Omental fat pad (tissue), 4 donors: ENCODE measurements around the gene C3orf85. TPM values are rescaled to one million over a fixed set of nuclear protein-coding genes. Genes with fewer than 3 reads are reported as not detected.

Source experiments
- ATAC-seq: fragments of 150-250 bp; one replicate; pipeline ENCODE4 v1.9.1; 2016; ENCODE audit warnings: mild to moderate bottlenecking, moderate library complexity; ENCODE audit not compliant: low FRiP score
- DNase-seq: peaks from one replicate; pipeline ENCODE4 v3.0.0-alpha.2; 2019; ENCODE audit warnings: low spot score
- total RNA-seq, 4 donors: library from RNA; depleted of rRNA; stranded (reverse); fragments of >200 nt; gene quantifications; one replicate each; pipeline ENCODE4 v1.1.0, GENCODE V29; 2016
- TF ChIP-seq, protein P1 (sequence below), 3 donors: fragments of 450-650 bp; IDR thresholded peaks; one replicate each; pipeline ENCODE4 v1.5.1; 2016 to 2017; ENCODE audit warnings: antibody characterized with exemption in 3 of 3, mild to moderate bottlenecking in 3 of 3, moderate library complexity in 2 of 3

C3orf85 gene
- total RNA-seq, 4 donors from 2014 or later: not detected

- TF ChIP-seq, protein P1, sequence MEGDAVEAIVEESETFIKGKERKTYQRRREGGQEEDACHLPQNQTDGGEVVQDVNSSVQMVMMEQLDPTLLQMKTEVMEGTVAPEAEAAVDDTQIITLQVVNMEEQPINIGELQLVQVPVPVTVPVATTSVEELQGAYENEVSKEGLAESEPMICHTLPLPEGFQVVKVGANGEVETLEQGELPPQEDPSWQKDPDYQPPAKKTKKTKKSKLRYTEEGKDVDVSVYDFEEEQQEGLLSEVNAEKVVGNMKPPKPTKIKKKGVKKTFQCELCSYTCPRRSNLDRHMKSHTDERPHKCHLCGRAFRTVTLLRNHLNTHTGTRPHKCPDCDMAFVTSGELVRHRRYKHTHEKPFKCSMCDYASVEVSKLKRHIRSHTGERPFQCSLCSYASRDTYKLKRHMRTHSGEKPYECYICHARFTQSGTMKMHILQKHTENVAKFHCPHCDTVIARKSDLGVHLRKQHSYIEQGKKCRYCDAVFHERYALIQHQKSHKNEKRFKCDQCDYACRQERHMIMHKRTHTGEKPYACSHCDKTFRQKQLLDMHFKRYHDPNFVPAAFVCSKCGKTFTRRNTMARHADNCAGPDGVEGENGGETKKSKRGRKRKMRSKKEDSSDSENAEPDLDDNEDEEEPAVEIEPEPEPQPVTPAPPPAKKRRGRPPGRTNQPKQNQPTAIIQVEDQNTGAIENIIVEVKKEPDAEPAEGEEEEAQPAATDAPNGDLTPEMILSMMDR (IDR thresholded peaks at IDR 0.05): no peak
- DNase-seq (no peak), ATAC-seq (no peak)
These were observed 23.4 kb upstream of the C3orf85 start for GRCh38 chr3:109112946-109113760.

DNA sequence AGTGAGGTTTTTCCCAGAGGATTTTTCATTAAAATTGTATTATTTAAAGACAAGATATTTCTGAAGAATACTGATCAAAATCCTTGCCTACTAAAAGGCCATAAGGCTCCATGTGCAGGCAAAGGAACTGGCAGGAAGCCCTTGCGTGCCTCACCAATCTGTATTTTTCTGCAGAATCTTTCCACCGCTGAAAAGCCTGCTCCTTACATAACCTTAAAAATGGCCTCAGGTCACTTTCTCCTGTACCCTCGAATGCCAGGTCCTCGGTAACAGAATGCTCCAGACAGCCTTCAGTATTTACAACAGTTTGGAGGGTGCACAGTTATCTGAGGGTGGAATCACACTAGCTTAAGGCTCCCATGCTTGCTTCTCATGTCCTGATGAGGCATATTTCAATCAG, 21.8 kb upstream of the C3orf85 start:
- no peak for ATAC-seq
- DNase-seq: no peak
- TF ChIP-seq, protein P1 (IDR thresholded peaks at IDR 0.05): no peak

DNA sequence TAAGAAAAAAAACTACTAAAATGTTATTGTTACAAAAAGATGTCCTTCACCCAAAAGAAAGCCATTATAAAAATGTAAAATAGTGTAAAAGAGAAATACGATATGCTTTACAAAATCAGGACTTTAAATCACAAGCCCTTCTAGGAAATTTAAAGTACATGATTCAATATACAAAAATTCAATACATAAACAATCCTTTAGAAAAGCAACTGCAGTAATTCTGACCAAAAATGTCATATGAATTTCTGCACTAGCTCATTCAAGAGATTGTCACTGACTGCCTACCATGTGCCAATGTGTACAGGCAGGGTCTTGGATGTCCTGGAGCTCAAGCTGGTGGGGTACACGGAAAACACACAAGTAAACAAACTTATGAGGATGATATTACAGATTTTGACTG, 21.1 kb upstream of the C3orf85 start:
- no peak for DNase-seq
- TF ChIP-seq, protein P1 (IDR thresholded peaks at IDR 0.05): no peak
- ATAC-seq: no peak

GRCh38 chr3:109116031-109116430, 20.5 kb upstream of the C3orf85 start:
- TF ChIP-seq, protein P1 (IDR thresholded peaks at IDR 0.05): no peak
- ATAC-seq: no peak
- DNase-seq: no peak

DNA sequence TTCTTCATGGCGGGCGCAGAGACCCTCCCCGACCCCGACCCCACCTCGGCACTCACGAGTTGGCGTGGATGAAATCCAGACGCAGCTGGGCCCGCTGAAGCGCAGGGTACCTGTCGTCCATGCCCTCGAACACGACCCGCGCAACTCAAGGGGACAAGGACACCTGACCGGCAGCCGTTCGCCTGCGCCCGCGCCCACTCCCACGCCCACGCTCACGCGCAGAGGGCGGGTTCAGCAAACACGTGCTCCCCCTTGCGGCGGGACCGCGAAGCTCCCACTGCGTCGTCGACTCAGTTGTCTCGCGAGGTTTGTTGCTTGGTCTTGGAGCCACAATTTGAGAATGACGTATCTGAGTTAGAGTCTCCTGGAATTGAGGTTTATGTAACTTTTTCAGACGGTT, 18.6 kb upstream of the C3orf85 start, which contains the start of gene MORC1:
Gene MORC1, minus strand, starts transcription at position 196 of the 400 bp plus-strand sequence. Its CDS starts 75 bp downstream, at position 121.
- TF ChIP-seq, protein P1 (IDR thresholded peaks at IDR 0.05): no peak
- DNase-seq (no peak), ATAC-seq (no peak)

DNA sequence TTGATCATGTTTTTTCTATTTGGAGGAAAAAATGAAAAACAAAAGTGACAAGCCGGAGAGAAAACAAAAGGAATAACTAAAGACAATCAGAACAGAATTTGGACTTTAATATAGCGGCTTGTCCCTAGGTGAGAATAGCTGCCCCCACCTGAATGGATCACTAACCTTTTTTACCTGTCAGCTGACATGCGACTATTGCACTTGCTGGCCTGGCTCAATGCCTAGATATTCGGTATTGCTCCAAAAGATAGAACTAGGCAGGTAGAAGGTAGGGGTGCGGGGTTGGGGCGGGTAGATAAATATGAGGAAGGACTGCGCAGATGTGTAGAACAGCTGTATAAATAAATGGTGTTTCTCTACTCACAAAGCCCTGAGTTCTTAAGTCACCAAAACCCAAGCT, 17.9 kb upstream of the C3orf85 start:
- TF ChIP-seq, protein P1 (IDR thresholded peaks at IDR 0.05): no peak
- no peak for ATAC-seq
- DNase-seq: no peak

DNA sequence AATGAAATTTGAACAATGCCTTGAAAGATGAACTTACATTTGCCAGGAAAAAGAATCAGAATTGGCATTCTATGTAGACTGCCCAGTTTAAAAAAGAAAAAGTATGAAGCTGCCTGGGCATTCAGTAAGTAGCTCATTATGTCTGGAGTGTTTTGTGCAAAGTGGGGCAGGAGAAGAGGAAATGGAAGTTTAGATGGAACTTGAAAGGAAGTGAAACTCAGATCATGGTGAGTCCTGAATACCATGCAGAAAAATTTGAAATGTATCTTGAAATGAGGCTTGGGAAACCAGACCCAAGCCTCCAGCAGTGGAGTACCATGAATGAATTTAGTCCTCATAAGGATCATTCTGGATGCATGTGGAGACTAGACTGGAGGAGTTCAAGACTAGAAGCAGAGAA, 13.8 kb upstream of the C3orf85 start:
- TF ChIP-seq, protein P1 (IDR thresholded peaks at IDR 0.05): no peak
- ATAC-seq (no peak), DNase-seq (no peak)
